ENCODE data around the gene MGST2.
"Not testable (repeated sequence)": the region's sequence is repeated elsewhere in the genome, so short reads cannot be mapped to it uniquely, and the experiment has no call there.

MGST2 gene

GRCh38 chr4:139665690-139666529 is at the start of gene MGST2:
MGST2 (plus strand) TSS chr4:139665819; CDS start chr4:139666020, 201 bp downstream.
- peak in 1 of 2 donors; percentile 20 for DNase-seq (ENCODE audit: low read depth in 2 of 2)

- DNase-seq (ENCODE audit: low read depth in 2 of 2), result no peak
Measured at GRCh38 chr4:139617702-139618490, 47.7 kb upstream of the MGST2 start.

- DNase-seq (ENCODE audit: low read depth in 2 of 2), result no peak
Measured at GRCh38 chr4:139619644-139620043, 46.0 kb upstream of the MGST2 start.

- no peak for DNase-seq (ENCODE audit: low read depth in 2 of 2)
Measured at GRCh38 chr4:139622901-139623381, 42.7 kb upstream of the MGST2 start.

GRCh38 chr4:139624441-139625092 is 41.1 kb upstream of the MGST2 start:
- no peak for DNase-seq (ENCODE audit: low read depth in 2 of 2)

GRCh38 chr4:139625093-139625455 is 40.5 kb upstream of the MGST2 start:
- DNase-seq (ENCODE audit: low read depth in 2 of 2), result no peak

- DNase-seq (ENCODE audit: low read depth in 2 of 2), result no peak
Measured at GRCh38 chr4:139625482-139625881, 40.1 kb upstream of the MGST2 start.

GRCh38 chr4:139628184-139629012 is 37.2 kb upstream of the MGST2 start:
- no peak for DNase-seq (ENCODE audit: low read depth in 2 of 2)

GRCh38 chr4:139629436-139630125 is 36.0 kb upstream of the MGST2 start:
- no peak for DNase-seq (ENCODE audit: low read depth in 2 of 2)

- DNase-seq (ENCODE audit: low read depth in 2 of 2), result no peak
Measured at GRCh38 chr4:139630126-139630495, 35.5 kb upstream of the MGST2 start.

GRCh38 chr4:139630991-139631390 is 34.6 kb upstream of the MGST2 start:
- no peak for DNase-seq (ENCODE audit: low read depth in 2 of 2)

GRCh38 chr4:139631791-139632190 is 33.8 kb upstream of the MGST2 start:
- DNase-seq (ENCODE audit: low read depth in 2 of 2), result no peak

GRCh38 chr4:139632739-139633138 is 32.9 kb upstream of the MGST2 start:
- not testable (repeated sequence) for DNase-seq (ENCODE audit: low read depth in 2 of 2)

GRCh38 chr4:139633195-139633594 is 32.4 kb upstream of the MGST2 start:
- no peak for DNase-seq (ENCODE audit: low read depth in 2 of 2)

- DNase-seq (ENCODE audit: low read depth in 2 of 2), result no peak
Measured at GRCh38 chr4:139633661-139634060, 32.0 kb upstream of the MGST2 start.

- DNase-seq (ENCODE audit: low read depth in 2 of 2), result no peak
Measured at GRCh38 chr4:139635966-139636365, 29.7 kb upstream of the MGST2 start.

GRCh38 chr4:139638306-139638705 is 27.3 kb upstream of the MGST2 start:
- DNase-seq (ENCODE audit: low read depth in 2 of 2), result not testable (repeated sequence)

GRCh38 chr4:139639654-139640053 is 26.0 kb upstream of the MGST2 start:
- DNase-seq (ENCODE audit: low read depth in 2 of 2), result no peak

GRCh38 chr4:139641218-139641617 is 24.4 kb upstream of the MGST2 start:
- DNase-seq (ENCODE audit: low read depth in 2 of 2), result no peak

GRCh38 chr4:139642364-139642763 is 23.3 kb upstream of the MGST2 start:
- DNase-seq (ENCODE audit: low read depth in 2 of 2), result no peak

Data from stimulated activated CD8-positive, alpha-beta memory T cell treated with anti-CD3 and anti-CD28 coated beads, Interleukin-15, amount 100 ng/mL, for 4 hours (primary cell).